Activated T-helper 1 cell treated with anti-CD3 and anti-CD28 coated beads, Interleukin-12 subunit alpha, Interleukin-12 subunit beta, Interleukin-2, Interleukin-4 antibody, amounts not matched to agents 30 ng/mL and 10 ng/mL and 1 ng/mL, durations not matched to agents 14 hours and 24 hours and 36 hours (primary cell): Measurements from ENCODE around the gene NLRP4. TPM values are rescaled to one million over a fixed set of nuclear protein-coding genes. Genes with fewer than 3 reads are reported as not detected.

Experiments
- DNase-seq: peaks from one replicate; pipeline ENCODE4 v3.0.0; 2021; ENCODE audit warnings: low spot score
- H3K27ac Mint-ChIP-seq: one replicate; pipeline ENCODE4 v1.8.0; 2021; ENCODE audit warnings: mild to moderate bottlenecking, mixed read lengths
- H3K27me3 Mint-ChIP-seq: one replicate; pipeline ENCODE4 v1.8.0; 2022; ENCODE audit warnings: mild to moderate bottlenecking, moderate library complexity, mixed read lengths; ENCODE audit not compliant: insufficient read depth
- H3K36me3 Mint-ChIP-seq: one replicate; pipeline ENCODE4 v1.8.0; 2021; ENCODE audit warnings: low read depth, mixed read lengths
- H3K4me1 Mint-ChIP-seq: one replicate; pipeline ENCODE4 v1.8.0; 2021; ENCODE audit warnings: low read depth, mixed read lengths
- H3K4me3 Mint-ChIP-seq: one replicate; pipeline ENCODE4 v1.8.0; 2021; ENCODE audit warnings: mild to moderate bottlenecking, moderate library complexity, mixed read lengths
- H3K9me3 Mint-ChIP-seq: one replicate; pipeline ENCODE4 v1.8.0; 2021; ENCODE audit warnings: mixed read lengths
- intact Hi-C: fragments of 100-400 bp; cut with micrococcal nuclease; formaldehyde crosslinking; loops from one replicate; pipeline ENCODE4 v1.15.1; 2024
- total RNA-seq: library from RNA; stranded (reverse); gene quantifications from 2 replicates; pipeline ENCODE4 v1.2.3, GENCODE V29; 2022

NLRP4 gene
- total RNA-seq, 1 donor from 2014 or later = not detected

DNA sequence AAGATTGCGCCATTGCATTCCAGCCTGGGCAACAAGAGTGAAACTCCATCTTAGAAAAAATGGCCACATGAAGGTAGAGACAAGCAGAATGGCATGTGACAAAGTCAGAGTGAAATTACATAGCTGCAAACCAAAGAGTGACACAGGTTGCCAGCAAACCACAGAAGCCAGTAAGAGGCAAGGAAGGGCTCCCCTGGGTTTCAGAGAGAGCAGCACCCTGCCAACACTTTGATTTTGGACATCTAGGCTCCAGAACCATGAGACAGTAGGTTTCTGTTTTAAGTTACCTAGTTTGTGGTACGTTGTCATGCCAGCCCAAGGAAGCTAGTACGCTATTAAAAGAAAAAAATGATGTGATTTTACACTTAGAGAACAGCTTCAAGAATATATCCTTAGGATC, 1.9 kb downstream of the NLRP4 start:
- DNase-seq = no peak
- no peaks in the 10 kb centered on the region for H3K36me3 Mint-ChIP-seq
- H3K9me3 Mint-ChIP-seq = peaks cover 36% of the 10 kb centered on the region
- no peaks in the 10 kb centered on the region for H3K4me1 Mint-ChIP-seq
- intact Hi-C loops = no loop called here
- H3K27me3 Mint-ChIP-seq = no peaks in the 10 kb centered on the region
- H3K27ac Mint-ChIP-seq = no peak overlapping the region
- no peak overlapping the region for H3K4me3 Mint-ChIP-seq

GRCh38 chr19:55838906-55839305, 2.6 kb downstream of the NLRP4 start:
- Mint-ChIP-seq H3K9me3 (peaks cover 39% of the 10 kb centered on the region), H3K27ac (no peak overlapping the region), H3K27me3 (no peaks in the 10 kb centered on the region), H3K36me3 (no peaks in the 10 kb centered on the region), H3K4me3 (no peak overlapping the region), H3K4me1 (no peaks in the 10 kb centered on the region)
- intact Hi-C loops = no loop called here
- DNase-seq = no peak

DNA sequence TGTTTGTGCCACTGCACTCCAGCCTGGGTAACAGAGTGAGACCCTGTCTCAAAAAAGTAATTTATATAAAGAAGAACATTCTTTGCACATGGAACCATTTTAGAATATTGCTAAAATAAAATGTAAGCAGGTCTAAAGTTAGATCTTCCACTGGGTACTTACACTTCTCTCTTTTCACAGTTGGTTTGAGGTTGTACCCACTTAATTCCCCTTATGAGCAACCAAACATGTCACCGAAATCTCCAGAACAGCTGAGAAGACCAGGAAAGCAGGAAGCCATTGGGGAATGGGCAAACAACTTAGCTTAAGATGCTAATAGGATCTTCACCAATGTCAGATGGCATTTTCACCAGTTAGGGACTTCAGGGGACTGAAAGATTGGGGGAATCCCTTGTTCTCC, 18.8 kb downstream of the NLRP4 start:
- no peaks in the 10 kb centered on the region for H3K4me1 Mint-ChIP-seq
- no peak overlapping the region for H3K27ac Mint-ChIP-seq

DNA sequence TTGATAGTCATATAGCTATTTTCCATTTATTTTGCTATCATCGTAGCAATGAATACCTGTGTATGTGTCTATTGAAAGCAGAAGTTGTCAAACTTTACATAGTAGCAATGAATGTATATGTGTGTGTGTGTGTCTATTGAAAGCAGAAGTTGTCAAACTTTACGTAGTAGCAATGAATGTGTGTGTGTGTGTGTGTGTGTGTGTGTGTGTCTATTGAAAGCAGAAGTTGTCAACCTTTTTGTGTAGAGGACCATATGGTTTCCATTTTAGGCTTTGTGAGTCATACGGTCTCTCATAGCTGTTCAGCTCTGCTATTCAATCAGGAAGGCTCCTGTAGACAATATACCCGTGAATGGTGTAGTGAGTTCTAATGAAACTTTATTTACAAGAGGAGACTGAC, 20.8 kb downstream of the NLRP4 start:
- Mint-ChIP-seq H3K4me3 (no peak overlapping the region), H3K36me3 (no peaks in the 10 kb centered on the region), H3K27me3 (no peaks in the 10 kb centered on the region), H3K27ac (no peak overlapping the region), H3K9me3 (peaks cover 54% of the 10 kb centered on the region), H3K4me1 (no peaks in the 10 kb centered on the region)
- intact Hi-C loops = no loop called here
- no peak for DNase-seq

More for the DNA sequence above, 18.8 kb downstream of the NLRP4 start:
- no peaks in the 10 kb centered on the region for H3K27me3 Mint-ChIP-seq
- intact Hi-C loops = no loop called here
- no peak for DNase-seq
- H3K4me3 Mint-ChIP-seq = no peak overlapping the region
- H3K36me3 Mint-ChIP-seq = no peaks in the 10 kb centered on the region
- peaks cover 49% of the 10 kb centered on the region for H3K9me3 Mint-ChIP-seq

GRCh38 chr19:55857974-55858373, 21.6 kb downstream of the NLRP4 start:
- Mint-ChIP-seq H3K4me1 (no peaks in the 10 kb centered on the region), H3K36me3 (no peaks in the 10 kb centered on the region), H3K9me3 (peaks cover 56% of the 10 kb centered on the region), H3K27ac (no peak overlapping the region), H3K27me3 (no peaks in the 10 kb centered on the region), H3K4me3 (no peak overlapping the region)
- intact Hi-C loops = no loop called here
- no peak for DNase-seq

DNA sequence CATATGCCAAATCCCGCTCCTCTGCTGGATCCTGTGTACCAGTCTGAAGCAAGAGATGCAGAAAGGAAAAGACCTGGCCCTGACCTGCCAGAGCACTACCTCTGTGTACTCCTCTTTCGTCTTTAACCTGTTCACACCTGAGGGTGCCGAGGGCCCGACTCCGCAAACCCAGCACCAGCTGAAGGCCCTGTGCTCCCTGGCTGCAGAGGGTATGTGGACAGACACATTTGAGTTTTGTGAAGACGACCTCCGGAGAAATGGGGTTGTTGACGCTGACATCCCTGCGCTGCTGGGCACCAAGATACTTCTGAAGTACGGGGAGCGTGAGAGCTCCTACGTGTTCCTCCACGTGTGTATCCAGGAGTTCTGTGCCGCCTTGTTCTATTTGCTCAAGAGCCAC, 22.1 kb downstream of the NLRP4 start:
- DNase-seq = no peak
- H3K4me3 Mint-ChIP-seq = no peak overlapping the region
- H3K36me3 Mint-ChIP-seq = no peaks in the 10 kb centered on the region
- intact Hi-C loops = no loop called here
- no peaks in the 10 kb centered on the region for H3K27me3 Mint-ChIP-seq
- no peaks in the 10 kb centered on the region for H3K4me1 Mint-ChIP-seq
- peaks cover 57% of the 10 kb centered on the region for H3K9me3 Mint-ChIP-seq
- no peak overlapping the region for H3K27ac Mint-ChIP-seq

GRCh38 chr19:55858969-55859368, 22.6 kb downstream of the NLRP4 start:
- Mint-ChIP-seq H3K9me3 (peaks cover 57% of the 10 kb centered on the region), H3K4me1 (no peaks in the 10 kb centered on the region), H3K36me3 (no peaks in the 10 kb centered on the region), H3K4me3 (no peak overlapping the region), H3K27me3 (no peaks in the 10 kb centered on the region), H3K27ac (no peak overlapping the region)
- DNase-seq = no peak
- intact Hi-C loops = no loop called here

- intact Hi-C loops = no loop called here
- no peak overlapping the region for H3K4me3 Mint-ChIP-seq
- H3K36me3 Mint-ChIP-seq = no peaks in the 10 kb centered on the region
- no peaks in the 10 kb centered on the region for H3K4me1 Mint-ChIP-seq
- H3K27ac Mint-ChIP-seq = no peak overlapping the region
- H3K9me3 Mint-ChIP-seq = peaks cover 70% of the 10 kb centered on the region
- DNase-seq = no peak
- no peaks in the 10 kb centered on the region for H3K27me3 Mint-ChIP-seq
These were observed 30.2 kb downstream of the NLRP4 start for GRCh38 chr19:55866521-55866920.

DNA sequence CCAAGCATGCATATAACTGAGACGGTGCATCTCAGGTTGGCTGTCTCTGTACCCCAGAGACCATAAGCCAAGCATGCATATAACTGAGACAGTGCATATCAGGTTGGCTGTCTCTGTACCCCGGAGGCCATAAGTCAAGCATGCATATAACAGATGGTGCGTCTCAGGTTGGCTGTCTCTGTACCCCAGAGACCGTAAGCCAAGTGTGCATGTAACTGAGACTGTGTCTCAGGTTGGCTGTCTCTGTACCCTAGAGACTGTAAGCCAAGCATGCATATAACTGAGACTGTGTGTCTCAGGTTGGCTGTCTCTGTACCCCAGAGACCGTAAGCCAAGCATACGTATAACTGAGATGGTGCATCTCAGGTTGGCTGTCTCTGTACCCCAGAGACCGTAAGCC, 30.8 kb downstream of the NLRP4 start:
- Mint-ChIP-seq H3K27me3 (no peaks in the 10 kb centered on the region), H3K27ac (no peak overlapping the region), H3K36me3 (no peaks in the 10 kb centered on the region), H3K9me3 (peaks cover 64% of the 10 kb centered on the region), H3K4me3 (no peak overlapping the region), H3K4me1 (no peaks in the 10 kb centered on the region)
- intact Hi-C loops = no loop called here
- DNase-seq = no peak

DNA sequence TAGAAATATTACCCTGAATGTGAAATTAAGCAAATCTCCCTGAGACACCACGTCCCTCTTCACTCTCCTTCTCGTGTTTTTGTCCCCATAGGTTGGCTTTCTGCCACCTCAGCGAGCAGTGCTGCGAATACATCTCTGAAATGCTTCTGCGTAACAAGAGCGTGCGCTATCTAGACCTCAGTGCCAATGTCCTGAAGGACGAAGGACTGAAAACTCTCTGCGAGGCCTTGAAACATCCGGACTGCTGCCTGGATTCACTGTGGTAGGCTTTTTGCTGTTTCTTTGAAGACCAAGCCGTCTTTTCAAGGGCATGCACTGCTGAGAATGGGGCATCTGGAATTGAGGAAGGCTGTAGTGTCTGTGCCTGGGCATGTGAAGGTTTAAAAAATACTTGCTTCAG, 34.4 kb downstream of the NLRP4 start:
- H3K36me3 Mint-ChIP-seq = no peaks in the 10 kb centered on the region
- H3K27me3 Mint-ChIP-seq = no peaks in the 10 kb centered on the region
- intact Hi-C loops = no loop called here
- DNase-seq = no peak
- no peak overlapping the region for H3K4me3 Mint-ChIP-seq
- peaks cover 52% of the 10 kb centered on the region for H3K9me3 Mint-ChIP-seq
- H3K27ac Mint-ChIP-seq = no peak overlapping the region
- H3K4me1 Mint-ChIP-seq = no peaks in the 10 kb centered on the region

DNA sequence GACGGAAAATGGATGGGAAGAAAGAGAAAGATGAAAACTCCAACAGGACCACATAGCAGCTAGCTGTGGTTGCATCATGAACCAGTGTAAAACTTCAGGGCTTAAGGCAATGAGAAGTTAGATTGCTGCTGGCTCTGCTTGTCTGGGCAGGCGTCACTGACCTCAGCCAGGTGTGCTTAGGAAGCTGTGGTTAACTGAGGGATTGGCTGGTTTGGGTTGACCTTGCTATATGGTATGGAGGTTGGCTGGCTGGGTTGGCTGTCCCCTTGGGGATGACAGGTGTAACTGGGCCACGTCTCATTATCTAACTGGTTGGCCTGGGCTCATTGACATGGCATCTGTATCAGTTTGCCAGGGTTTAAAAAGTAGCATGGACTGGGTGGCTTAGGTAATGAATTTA, 40.9 kb downstream of the NLRP4 start:
- intact Hi-C loops = no loop called here
- H3K9me3 Mint-ChIP-seq = peaks cover 57% of the 10 kb centered on the region
- DNase-seq = no peak
- H3K27me3 Mint-ChIP-seq = no peaks in the 10 kb centered on the region
- H3K36me3 Mint-ChIP-seq = no peaks in the 10 kb centered on the region
- no peak overlapping the region for H3K27ac Mint-ChIP-seq
- no peaks in the 10 kb centered on the region for H3K4me1 Mint-ChIP-seq
- H3K4me3 Mint-ChIP-seq = no peak overlapping the region

DNA sequence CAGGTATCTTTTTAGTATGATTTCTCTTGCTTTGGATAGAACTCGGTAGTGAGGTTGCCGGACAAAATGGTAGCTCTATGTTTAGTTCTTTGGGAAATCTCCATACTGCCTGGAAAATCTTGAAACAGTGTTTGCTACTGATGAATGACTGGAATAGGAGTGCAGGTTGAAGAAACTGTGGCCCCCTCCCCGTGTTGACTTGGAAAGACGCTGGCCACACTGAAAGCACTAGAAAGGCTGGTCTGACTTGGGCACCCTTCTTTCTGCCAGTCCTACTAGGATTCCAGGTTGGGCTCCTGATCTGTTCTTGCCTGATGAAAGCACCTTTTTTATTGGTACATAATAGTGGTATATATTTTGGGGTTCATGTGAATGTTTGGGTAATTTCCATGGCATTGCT, 46.3 kb downstream of the NLRP4 start:
- H3K4me1 Mint-ChIP-seq = no peaks in the 10 kb centered on the region
- no peaks in the 10 kb centered on the region for H3K36me3 Mint-ChIP-seq
- peaks cover 49% of the 10 kb centered on the region for H3K9me3 Mint-ChIP-seq
- no peak overlapping the region for H3K27ac Mint-ChIP-seq
- no peak overlapping the region for H3K4me3 Mint-ChIP-seq
- no peaks in the 10 kb centered on the region for H3K27me3 Mint-ChIP-seq
- intact Hi-C loops = no loop called here
- no peak for DNase-seq

- H3K4me3 Mint-ChIP-seq = no peak overlapping the region
- intact Hi-C loops = no loop called here
These were observed 62.6 kb downstream of the NLRP4 start for GRCh38 chr19:55898911-55899310.

DNA sequence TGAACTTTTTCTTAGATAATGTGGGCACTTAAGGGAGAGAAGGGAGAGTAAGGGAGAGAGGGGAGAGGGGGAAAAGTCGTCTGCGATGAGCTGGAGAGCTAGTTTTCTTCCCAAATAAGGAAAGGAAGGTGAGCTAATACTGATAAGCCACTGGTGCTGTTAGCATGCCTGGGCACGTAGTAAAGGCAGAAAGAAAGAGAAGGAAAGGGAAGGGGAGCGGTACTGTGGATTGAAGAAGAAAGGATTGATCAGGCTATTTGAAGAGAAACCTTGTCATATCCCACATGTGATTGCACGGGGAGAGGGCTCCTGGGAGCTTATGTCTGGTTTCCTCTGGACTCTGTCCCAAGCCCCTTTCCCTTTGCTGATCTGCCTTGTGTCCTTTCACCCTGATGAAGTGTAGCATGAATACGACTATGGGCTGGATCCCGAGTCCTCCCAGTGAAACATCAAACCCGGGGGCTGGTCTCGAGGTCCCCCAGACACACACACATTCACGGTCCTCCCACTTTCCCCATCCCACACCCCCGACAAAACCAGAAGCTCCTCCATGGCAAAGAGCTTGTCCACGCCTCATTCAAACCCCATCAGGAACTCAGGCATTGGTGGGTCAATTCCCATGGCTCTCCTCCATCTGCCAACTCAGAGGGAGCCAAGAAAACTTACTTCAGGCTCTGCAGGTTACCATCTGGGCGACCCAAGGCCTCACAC, 65.2 kb downstream of the NLRP4 start:
- intact Hi-C loops = no loop called here
- DNase-seq = no peak
- peaks cover 58% of the 10 kb centered on the region for H3K9me3 Mint-ChIP-seq
- H3K27me3 Mint-ChIP-seq = no peaks in the 10 kb centered on the region
- no peak overlapping the region for H3K4me3 Mint-ChIP-seq
- H3K4me1 Mint-ChIP-seq = no peaks in the 10 kb centered on the region
- H3K36me3 Mint-ChIP-seq = no peaks in the 10 kb centered on the region
- H3K27ac Mint-ChIP-seq = no peak overlapping the region

More at GRCh38 chr19:55898911-55899310, 62.6 kb downstream of the NLRP4 start:
- Mint-ChIP-seq H3K27ac (no peak overlapping the region), H3K9me3 (peaks cover 49% of the 10 kb centered on the region), H3K36me3 (no peaks in the 10 kb centered on the region), H3K4me1 (no peaks in the 10 kb centered on the region), H3K27me3 (no peaks in the 10 kb centered on the region)
- no peak for DNase-seq
